Stomach (tissue), 9 donors: ENCODE results near the gene SEC24D. TPM values are rescaled to one million over a fixed set of nuclear protein-coding genes. Genes with fewer than 3 reads are reported as not detected.

Experiments
- DNase-seq, 2 donors: peaks; one replicate each; pipeline versions ENCODE4 v3.0.0 to v3.0.0-alpha.2; 2013 to 2019
- H3K27ac ChIP-seq, 5 donors: fragments of 200-600 bp in 4 of 5; sonication (generic) in 4 of 5; one replicate each; pipeline ENCODE4 v1.5.1; 2013 to 2019; ENCODE audit warnings: mild to moderate bottlenecking in 1 of 5, moderate library complexity in 1 of 5
- H3K27me3 ChIP-seq, 3 donors: fragments of 200-600 bp; sonication (generic); one replicate each; pipeline ENCODE4 v1.5.1; 2017 to 2019; ENCODE audit warnings: mixed run types in 1 of 3
- H3K36me3 ChIP-seq, 4 donors: fragments of 200-600 bp; sonication (generic); 1 replicate in 3 of 4; 2 replicates in 1 of 4; pipeline ENCODE4 v1.5.1; 2016 to 2019
- H3K4me1 ChIP-seq, 4 donors: fragments of 200-600 bp; sonication (generic); one replicate each; pipeline ENCODE4 v1.5.1; 2016 to 2019
- H3K4me3 ChIP-seq, 4 donors: fragments of 200-600 bp; sonication (generic) in 3 of 4; one replicate each; pipeline ENCODE4 v1.5.1; 2016 to 2019; ENCODE audit warnings: mild to moderate bottlenecking in 1 of 4
- H3K9me3 ChIP-seq, 4 donors: fragments of 200-600 bp; sonication (generic); one replicate each; pipeline ENCODE4 v1.5.1; 2016 to 2019
- EP300 ChIP-seq: sonication (generic); formaldehyde crosslinking; IDR thresholded peaks from one replicate; pipeline ENCODE4 v1.6.1; 2017; ENCODE audit warnings: antibody characterized with exemption
- POLR2A ChIP-seq, 4 donors: fragments of 450-650 bp; IDR thresholded peaks; one replicate each; pipeline ENCODE4 v1.6.1; 2016; ENCODE audit warnings: antibody characterized with exemption in 4 of 4, control low read depth in 2 of 4, mild to moderate bottlenecking in 1 of 4, moderate library complexity in 1 of 4
- POLR2AphosphoS5 ChIP-seq, 3 donors: sonication (generic); formaldehyde crosslinking; IDR thresholded peaks; one replicate each; pipeline ENCODE4 v1.6.1; 2016; ENCODE audit warnings: antibody characterized with exemption in 3 of 3
- WGBS, 5 donors: extraction: QIAGEN DNeasy Blood & Tissue Kit in 3 of 5; methylation state at CpG; one replicate each; pipeline versions ENCODE4 v1.1.5 to v1.1.7; 2013 to 2018; 5-methylcytosine and 5-hydroxymethylcytosine counted together
- intact Hi-C: fragments of 100-400 bp; cut with DNase I; formaldehyde crosslinking; loops from one replicate; pipeline ENCODE4 v1.15.1; 2023; ENCODE audit warnings: low total_unique reads
- polyA plus RNA-seq, 3 donors: library from polyadenylated mRNA; stranded (reverse); fragments of 200-250 nt; gene quantifications; one replicate each; pipeline ENCODE4 v1.2.3, GENCODE V29; 2013
- total RNA-seq, 5 donors: library from RNA; depleted of rRNA; stranded (reverse); fragments of >200 nt; gene quantifications; one replicate each; pipeline versions ENCODE4 v1.1.0 to v1.2.3, GENCODE V29; 2014 to 2016
- TF ChIP-seq, protein P1 (sequence below), 7 experiments: fragments of 450-650 bp in 4 of 7; fragments of 200-600 bp in 3 of 7; sonication (generic) in 3 of 7; IDR thresholded peaks; one replicate each; pipeline ENCODE4 v1.5.1; 2016 to 2019; ENCODE audit warnings: antibody characterized with exemption in 7 of 7, control low read depth in 2 of 7, mild to moderate bottlenecking in 1 of 7
- donor health status: healthy with polysubstance abuse.
- donor health status: Bipolar disorder and iron deficiency.
- donor health status: healthy.

The SEC24D gene
- total and polyA plus RNA-seq, 8 donors = 6.7 to 132 (median 29.0) TPM

DNA sequence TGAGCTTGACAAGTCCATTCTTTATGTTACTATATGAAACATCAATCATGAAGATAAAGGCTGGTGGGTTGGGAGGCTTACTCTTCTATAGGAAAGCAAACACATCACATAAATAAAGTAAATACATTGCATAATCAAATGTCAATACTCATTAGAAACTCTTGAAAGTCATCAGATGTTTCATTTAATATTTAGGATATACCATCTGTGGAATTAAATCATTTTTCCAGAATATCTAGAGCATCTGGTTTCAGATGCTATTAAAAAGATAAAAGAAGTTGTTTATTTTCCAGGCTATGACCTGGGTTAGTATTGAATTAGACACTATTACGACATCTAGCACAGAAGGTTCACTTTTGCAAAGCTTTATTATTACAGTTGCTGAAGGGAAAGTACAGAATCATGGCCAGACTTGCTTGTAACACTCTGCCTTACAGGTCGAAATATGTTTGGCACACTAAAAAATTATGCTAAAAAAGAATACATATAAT lies 78.1 kb downstream of the SEC24D start:
- Histone ChIP-seq H3K27ac (peak overlapping the region in 4 of 5 donors; percentile 43 to 83 (median 69)), H3K27me3 (no peaks in the 10 kb centered on the region), H3K4me3 (no peak overlapping the region), H3K4me1 (peaks cover 12 to 94% (median 64%) of the 10 kb centered on the region in 4 donors), H3K9me3 (no peaks in the 10 kb centered on the region), H3K36me3 (peaks cover 0 to 39% (median 14%) of the 10 kb centered on the region in 4 donors)
- TF ChIP-seq EP300 = no peak
- TF ChIP-seq POLR2AphosphoS5 (IDR thresholded peaks at IDR 0.05) = peak in 1 of 3 donors; percentile 42
- TF ChIP-seq, protein P1, sequence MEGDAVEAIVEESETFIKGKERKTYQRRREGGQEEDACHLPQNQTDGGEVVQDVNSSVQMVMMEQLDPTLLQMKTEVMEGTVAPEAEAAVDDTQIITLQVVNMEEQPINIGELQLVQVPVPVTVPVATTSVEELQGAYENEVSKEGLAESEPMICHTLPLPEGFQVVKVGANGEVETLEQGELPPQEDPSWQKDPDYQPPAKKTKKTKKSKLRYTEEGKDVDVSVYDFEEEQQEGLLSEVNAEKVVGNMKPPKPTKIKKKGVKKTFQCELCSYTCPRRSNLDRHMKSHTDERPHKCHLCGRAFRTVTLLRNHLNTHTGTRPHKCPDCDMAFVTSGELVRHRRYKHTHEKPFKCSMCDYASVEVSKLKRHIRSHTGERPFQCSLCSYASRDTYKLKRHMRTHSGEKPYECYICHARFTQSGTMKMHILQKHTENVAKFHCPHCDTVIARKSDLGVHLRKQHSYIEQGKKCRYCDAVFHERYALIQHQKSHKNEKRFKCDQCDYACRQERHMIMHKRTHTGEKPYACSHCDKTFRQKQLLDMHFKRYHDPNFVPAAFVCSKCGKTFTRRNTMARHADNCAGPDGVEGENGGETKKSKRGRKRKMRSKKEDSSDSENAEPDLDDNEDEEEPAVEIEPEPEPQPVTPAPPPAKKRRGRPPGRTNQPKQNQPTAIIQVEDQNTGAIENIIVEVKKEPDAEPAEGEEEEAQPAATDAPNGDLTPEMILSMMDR (IDR thresholded peaks at IDR 0.05) = no peak
- no peak for TF ChIP-seq POLR2A (IDR thresholded peaks at IDR 0.05)
- DNase-seq = no peak
- 54 to 77% (median 61%) methylated on average over 2 of the region's 2 CpGs for WGBS, 5 donors
- intact Hi-C loops = no loop called here

DNA sequence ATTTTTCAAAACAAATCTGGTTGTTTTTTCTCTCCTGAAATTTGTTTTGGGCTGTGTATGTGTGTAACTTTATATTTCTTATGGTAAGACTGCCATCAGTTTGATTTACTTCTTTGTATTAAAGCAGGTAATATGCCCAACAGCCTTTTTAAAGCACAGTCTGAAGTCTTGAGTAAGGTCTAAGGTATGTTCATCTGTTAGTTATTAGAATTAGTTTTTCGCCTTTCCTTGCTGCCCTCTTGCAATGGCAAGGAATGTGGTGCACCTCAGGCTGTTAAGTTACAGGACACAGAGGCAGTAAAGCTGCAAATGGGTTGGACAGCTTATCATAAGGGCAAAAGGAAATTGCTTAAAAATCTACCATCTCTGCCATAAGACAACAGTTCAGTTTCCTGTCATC lies 79.0 kb downstream of the SEC24D start:
- no peak for TF ChIP-seq EP300
- no peak for TF ChIP-seq POLR2A (IDR thresholded peaks at IDR 0.05)
- no peak for TF ChIP-seq POLR2AphosphoS5 (IDR thresholded peaks at IDR 0.05)
- TF ChIP-seq, protein P1 (IDR thresholded peaks at IDR 0.05) = no peak
- WGBS, 5 donors = 84 to 98% (median 96%) methylated on average over 1 of the region's 1 CpG
- Histone ChIP-seq H3K27me3 (no peaks in the 10 kb centered on the region), H3K4me3 (no peak overlapping the region), H3K27ac (peak overlapping the region; percentile 43 to 83 (median 67)), H3K4me1 (peaks cover 12 to 90% (median 58%) of the 10 kb centered on the region in 4 donors), H3K36me3 (peaks cover 3 to 39% (median 18%) of the 10 kb centered on the region in 4 donors), H3K9me3 (no peaks in the 10 kb centered on the region)
- DNase-seq = no peak
- intact Hi-C loops = no loop called here

DNA sequence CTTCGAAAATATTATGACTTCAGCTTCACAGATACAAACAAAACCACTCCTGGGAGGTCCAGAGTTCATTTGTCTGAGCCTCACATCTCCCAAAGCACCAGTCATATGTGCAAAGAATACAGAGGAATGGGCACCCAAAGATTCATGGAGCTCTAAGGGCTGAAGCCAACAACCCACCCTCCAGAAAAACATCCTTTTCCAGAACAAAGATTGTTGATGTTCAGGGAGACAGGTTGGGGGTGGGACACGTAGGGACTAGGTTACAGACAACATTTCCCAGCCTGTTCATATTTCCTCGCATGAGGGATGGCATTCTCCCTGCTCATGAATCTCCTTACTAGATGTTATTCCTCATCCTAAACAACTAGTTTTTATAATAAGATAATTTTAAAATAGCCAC lies 79.5 kb downstream of the SEC24D start:
- no peaks in the 10 kb centered on the region for H3K27me3 ChIP-seq
- no peak overlapping the region for H3K4me3 ChIP-seq
- no peaks in the 10 kb centered on the region for H3K9me3 ChIP-seq
- intact Hi-C loops = no loop called here
- 64 to 78% (median 71%) methylated on average over 3 of the region's 3 CpGs for WGBS, 5 donors
- H3K4me1 ChIP-seq = peaks cover 12 to 87% (median 54%) of the 10 kb centered on the region in 4 donors
- peak overlapping the region in 4 of 5 donors; percentile 43 to 83 (median 69) for H3K27ac ChIP-seq
- peaks cover 9 to 39% (median 22%) of the 10 kb centered on the region in 4 donors for H3K36me3 ChIP-seq
- TF ChIP-seq POLR2A (IDR thresholded peaks at IDR 0.05) (no peak), EP300 (no peak)
- TF ChIP-seq, protein P1 (IDR thresholded peaks at IDR 0.05) = no peak
- DNase-seq = no peak

DNA sequence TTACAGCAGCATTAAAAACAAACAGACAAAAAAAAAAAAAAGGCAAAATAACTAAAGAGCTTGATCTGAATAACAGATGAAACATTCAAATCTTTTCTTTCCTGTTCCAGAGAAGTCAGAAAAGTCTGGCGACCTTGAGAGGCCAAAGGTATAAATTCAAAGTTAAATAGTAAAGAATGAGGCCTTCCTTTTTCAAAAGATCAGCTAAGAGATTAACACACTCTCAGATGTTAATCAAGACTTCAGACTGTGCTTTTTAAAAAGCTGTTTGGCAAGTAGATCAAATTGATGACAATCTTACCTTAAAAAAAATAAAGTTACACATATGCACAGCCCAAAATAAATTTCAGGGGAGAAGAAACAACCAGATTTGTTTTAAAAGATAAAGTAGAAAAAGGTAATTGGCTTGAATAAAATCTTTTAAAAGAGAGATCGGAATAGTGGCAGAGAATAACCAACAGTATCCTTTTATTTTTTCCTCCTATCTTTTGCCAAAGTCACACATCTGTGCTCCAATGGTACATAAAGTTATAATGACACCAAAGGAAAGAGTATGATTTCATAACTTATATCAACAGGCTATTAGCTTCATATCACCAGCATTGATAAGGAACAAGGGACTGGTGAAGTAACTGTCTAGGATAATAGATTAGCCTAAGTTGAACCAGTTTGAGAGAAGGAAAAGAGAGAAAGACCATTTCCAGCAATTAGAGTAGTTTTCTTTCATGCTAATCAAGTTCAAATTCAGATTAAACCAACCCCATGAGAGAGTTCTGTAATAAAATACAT lies 80.3 kb downstream of the SEC24D start:
- Histone ChIP-seq H3K4me1 (peaks cover 12 to 83% (median 48%) of the 10 kb centered on the region in 4 donors), H3K4me3 (no peak overlapping the region), H3K36me3 (peaks cover 14 to 41% (median 30%) of the 10 kb centered on the region in 4 donors), H3K27ac (peak overlapping the region in 4 of 5 donors; percentile 43 to 83 (median 69)), H3K27me3 (no peaks in the 10 kb centered on the region), H3K9me3 (no peaks in the 10 kb centered on the region)
- 40 to 65% (median 61%) methylated on average over 2 of the region's 2 CpGs for WGBS, 5 donors
- TF ChIP-seq, protein P1 (IDR thresholded peaks at IDR 0.05) = no peak
- TF ChIP-seq EP300 = no peak
- DNase-seq = no peak
- intact Hi-C loops = no loop called here
